HFFc6 (cell line): ENCODE data around the gene MARS1. TPM values are rescaled to one million over a fixed set of nuclear protein-coding genes. Genes with fewer than 3 reads are reported as not detected.

ENCODE experiments used
- DNase-seq: peaks from one replicate; pipeline ENCODE4 v3.0.0-alpha.2; 2018
- H3K27ac Mint-ChIP-seq: 2 replicates; pipeline ENCODE4 v1.8.0; 2020; ENCODE audit warnings: mild to moderate bottlenecking, mixed read lengths
- H3K27me3 Mint-ChIP-seq: 2 replicates; pipeline ENCODE4 v1.8.0; 2021; ENCODE audit warnings: mild to moderate bottlenecking, moderate library complexity, mixed read lengths; ENCODE audit not compliant: insufficient read depth
- H3K36me3 Mint-ChIP-seq: 2 replicates; pipeline ENCODE4 v1.8.0; 2021; ENCODE audit warnings: low read depth, mixed read lengths
- H3K4me1 Mint-ChIP-seq: 2 replicates; pipeline ENCODE4 v1.8.0; 2020; ENCODE audit warnings: low read depth, mixed read lengths
- H3K4me3 Mint-ChIP-seq: 2 replicates; pipeline ENCODE4 v1.8.0; 2020; ENCODE audit warnings: mild to moderate bottlenecking, moderate library complexity, mixed read lengths
- H3K9me3 Mint-ChIP-seq: 2 replicates; pipeline ENCODE4 v1.8.0; 2020; ENCODE audit warnings: mild to moderate bottlenecking, mixed read lengths
- total RNA-seq, 6 experiments: library from RNA; stranded (reverse); fragmentation: NEBNext Ultra II Directional; extraction: Animal tissue kit (Norgen Biotek cat#: 25700); gene quantifications; 2 replicates in 1 of 6; 3 replicates in 5 of 6; pipeline ENCODE4 v1.2.3, GENCODE V29; 2021
- TF ChIP-seq, protein P1 (sequence below): fragments of 200-600 bp; sonication (generic); IDR thresholded peaks from 2 replicates; pipeline ENCODE4 v1.5.0; 2021; ENCODE audit warnings: antibody characterized with exemption, mild to moderate bottlenecking

MARS1 gene
- total RNA-seq, 6 experiments from 2014 or later: 179 to 207 (median 193) TPM

DNA sequence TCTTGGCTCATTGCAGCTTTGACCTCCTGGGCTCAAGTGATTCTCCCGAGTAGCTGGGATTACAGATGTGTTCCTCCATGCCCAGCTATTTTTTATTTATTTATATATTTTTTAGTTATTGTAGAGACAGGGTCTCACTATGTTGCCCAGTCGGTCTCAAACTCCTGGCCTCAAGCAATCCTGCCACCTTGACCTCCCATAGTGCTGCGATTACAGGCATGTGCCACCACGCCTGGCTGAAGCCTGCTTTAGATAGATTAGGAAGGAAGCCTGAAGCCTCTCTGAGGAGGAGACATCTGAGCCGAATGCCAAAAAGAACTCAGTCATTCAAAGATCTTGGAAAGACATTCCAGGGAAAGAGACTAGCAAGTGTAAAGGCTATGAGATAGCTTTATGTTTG is 43.1 kb upstream of the MARS1 start:
- peaks cover 11% of the 10 kb centered on the region for H3K9me3 Mint-ChIP-seq
- peaks cover 5% of the 10 kb centered on the region; the same call in 1 of the 2 replicates for H3K27me3 Mint-ChIP-seq
- H3K4me3 Mint-ChIP-seq: no peak overlapping the region
- H3K27ac Mint-ChIP-seq: no peak overlapping the region
- peaks cover 10% of the 10 kb centered on the region for H3K36me3 Mint-ChIP-seq
- no peak for DNase-seq
- H3K4me1 Mint-ChIP-seq: no peaks in the 10 kb centered on the region
- TF ChIP-seq, protein P1, sequence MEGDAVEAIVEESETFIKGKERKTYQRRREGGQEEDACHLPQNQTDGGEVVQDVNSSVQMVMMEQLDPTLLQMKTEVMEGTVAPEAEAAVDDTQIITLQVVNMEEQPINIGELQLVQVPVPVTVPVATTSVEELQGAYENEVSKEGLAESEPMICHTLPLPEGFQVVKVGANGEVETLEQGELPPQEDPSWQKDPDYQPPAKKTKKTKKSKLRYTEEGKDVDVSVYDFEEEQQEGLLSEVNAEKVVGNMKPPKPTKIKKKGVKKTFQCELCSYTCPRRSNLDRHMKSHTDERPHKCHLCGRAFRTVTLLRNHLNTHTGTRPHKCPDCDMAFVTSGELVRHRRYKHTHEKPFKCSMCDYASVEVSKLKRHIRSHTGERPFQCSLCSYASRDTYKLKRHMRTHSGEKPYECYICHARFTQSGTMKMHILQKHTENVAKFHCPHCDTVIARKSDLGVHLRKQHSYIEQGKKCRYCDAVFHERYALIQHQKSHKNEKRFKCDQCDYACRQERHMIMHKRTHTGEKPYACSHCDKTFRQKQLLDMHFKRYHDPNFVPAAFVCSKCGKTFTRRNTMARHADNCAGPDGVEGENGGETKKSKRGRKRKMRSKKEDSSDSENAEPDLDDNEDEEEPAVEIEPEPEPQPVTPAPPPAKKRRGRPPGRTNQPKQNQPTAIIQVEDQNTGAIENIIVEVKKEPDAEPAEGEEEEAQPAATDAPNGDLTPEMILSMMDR: no peak

DNA sequence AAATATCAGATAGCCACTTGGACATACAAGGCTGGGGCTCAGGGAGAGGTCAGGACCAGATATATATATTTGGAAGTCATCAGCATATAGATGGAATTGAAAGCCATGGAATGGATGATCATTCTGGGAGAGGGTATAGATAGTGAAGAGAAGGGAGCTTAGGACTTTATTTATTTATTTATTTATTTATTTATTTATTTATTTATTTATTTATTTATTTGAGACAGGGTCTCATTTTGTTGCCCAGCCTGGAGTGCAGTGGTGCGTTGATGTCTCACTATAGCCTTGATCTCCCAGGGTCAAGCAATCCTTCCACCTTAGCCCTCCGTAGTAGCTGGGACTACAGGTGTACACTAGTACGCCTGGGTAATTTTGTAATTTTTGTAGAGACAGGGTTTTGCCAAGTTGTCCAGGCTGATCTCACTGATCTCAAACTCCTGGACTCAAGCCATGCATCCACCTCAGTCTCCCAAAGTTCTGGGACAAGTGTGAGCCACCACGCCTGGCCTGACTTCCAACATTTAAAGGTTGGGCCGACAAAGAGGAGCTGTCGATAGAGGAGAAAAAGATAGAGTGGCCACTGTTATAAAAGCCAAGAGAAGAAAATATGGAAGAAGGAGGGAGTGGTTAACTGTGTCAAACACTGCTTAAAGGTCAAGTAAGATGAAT is 41.4 kb upstream of the MARS1 start:
- Mint-ChIP-seq H3K4me1 (peaks cover 9% of the 10 kb centered on the region), H3K9me3 (peaks cover 6% of the 10 kb centered on the region)
- DNase-seq: no peak

DNA sequence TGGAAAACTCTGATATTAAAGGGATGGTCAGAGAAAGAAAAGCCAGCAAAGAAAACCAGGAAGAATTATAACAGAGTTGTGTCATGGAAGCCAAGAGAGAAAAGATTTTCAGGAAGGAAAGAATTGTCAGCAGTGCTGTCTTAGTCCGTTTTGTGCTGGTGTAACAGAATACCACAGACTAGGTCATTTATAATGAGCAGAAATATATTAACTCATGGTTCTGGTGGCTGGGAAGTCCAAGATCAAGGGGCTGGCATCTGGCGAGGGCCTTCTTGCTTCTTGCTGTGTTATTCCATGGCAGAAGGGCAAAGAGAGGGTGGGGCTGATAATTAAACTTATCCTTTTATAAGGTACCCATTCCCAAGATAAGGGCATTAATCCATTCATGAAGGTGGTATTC is 39.2 kb upstream of the MARS1 start:
- H3K9me3 Mint-ChIP-seq: no peaks in the 10 kb centered on the region
- no peak overlapping the region for H3K4me3 Mint-ChIP-seq
- TF ChIP-seq, protein P1: no peak
- no peaks in the 10 kb centered on the region; the same call in 1 of the 2 replicates for H3K27me3 Mint-ChIP-seq
- no peaks in the 10 kb centered on the region for H3K36me3 Mint-ChIP-seq
- H3K27ac Mint-ChIP-seq: no peak overlapping the region
- DNase-seq: no peak
- peaks cover 26% of the 10 kb centered on the region for H3K4me1 Mint-ChIP-seq

More for the DNA sequence above, 41.4 kb upstream of the MARS1 start:
- no peak overlapping the region for H3K4me3 Mint-ChIP-seq
- peaks cover 2% of the 10 kb centered on the region; the same call in 1 of the 2 replicates for H3K27me3 Mint-ChIP-seq
- no peak overlapping the region for H3K27ac Mint-ChIP-seq
- TF ChIP-seq, protein P1: no peak
- H3K36me3 Mint-ChIP-seq: peaks cover 6% of the 10 kb centered on the region; the same call in 1 of the 2 replicates

DNA sequence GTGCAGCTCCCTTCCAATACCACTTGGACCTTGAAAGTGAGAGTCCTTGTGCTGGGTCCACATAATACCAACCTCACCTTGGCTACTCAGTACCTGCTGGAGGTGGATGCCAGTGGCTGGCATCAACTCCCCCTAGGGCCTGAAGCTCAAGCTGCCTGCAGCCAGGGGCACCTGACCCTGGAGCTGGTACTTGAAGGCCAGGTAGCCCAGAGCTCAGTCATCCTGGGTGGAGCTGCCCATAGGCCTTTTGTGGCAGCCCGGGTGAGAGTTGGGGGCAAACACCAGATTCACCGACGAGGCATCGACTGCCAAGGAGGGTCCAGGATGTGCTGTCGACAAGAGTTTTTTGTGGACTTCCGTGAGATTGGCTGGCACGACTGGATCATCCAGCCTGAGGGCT is 38.5 kb upstream of the MARS1 start:
- Mint-ChIP-seq H3K27me3 (no peaks in the 10 kb centered on the region; the same call in 1 of the 2 replicates), H3K9me3 (no peaks in the 10 kb centered on the region), H3K4me3 (no peak overlapping the region), H3K4me1 (peaks cover 27% of the 10 kb centered on the region), H3K27ac (no peak overlapping the region), H3K36me3 (no peaks in the 10 kb centered on the region)
- TF ChIP-seq, protein P1: no peak
- no peak for DNase-seq

DNA sequence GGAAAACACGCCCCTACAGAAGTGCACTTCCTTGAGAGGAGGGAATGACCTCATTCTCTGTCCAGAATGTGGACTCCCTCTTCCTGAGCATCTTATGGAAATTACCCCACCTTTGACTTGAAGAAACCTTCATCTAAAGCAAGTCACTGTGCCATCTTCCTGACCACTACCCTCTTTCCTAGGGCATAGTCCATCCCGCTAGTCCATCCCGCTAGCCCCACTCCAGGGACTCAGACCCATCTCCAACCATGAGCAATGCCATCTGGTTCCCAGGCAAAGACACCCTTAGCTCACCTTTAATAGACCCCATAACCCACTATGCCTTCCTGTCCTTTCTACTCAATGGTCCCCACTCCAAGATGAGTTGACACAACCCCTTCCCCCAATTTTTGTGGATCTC is 37.8 kb upstream of the MARS1 start:
- Mint-ChIP-seq H3K9me3 (no peaks in the 10 kb centered on the region), H3K27me3 (no peaks in the 10 kb centered on the region; the same call in 1 of the 2 replicates), H3K4me3 (no peak overlapping the region), H3K36me3 (no peaks in the 10 kb centered on the region), H3K27ac (no peak overlapping the region), H3K4me1 (peaks cover 34% of the 10 kb centered on the region)
- no peak for DNase-seq
- TF ChIP-seq, protein P1: no peak
